IMR-90 (cell line): ENCODE measurements around the gene MBD3L2B. TPM values are rescaled to one million over a fixed set of nuclear protein-coding genes. Genes with fewer than 3 reads are reported as not detected.
"Not testable (repeated sequence)": the region's sequence is repeated elsewhere in the genome, so short reads cannot be mapped to it uniquely, and the experiment has no call there.

Experiments used
- ATAC-seq: fragments of 200-7000 bp; cut with Tn5 transposase; 2 replicates; pipeline ENCODE4 v1.9.1; 2020; ENCODE audit warnings: low read depth, mild to moderate bottlenecking, moderate library complexity
- BruUV-seq: library from RNA; stranded (reverse); fragments of 400-500 nt; replicated peaks from 2 replicates; lab custom pipeline; 2021; lab: Mats Ljungman, UMichigan
- CTCF ChIA-PET: fragments of 300-600 bp; formaldehyde crosslinking; extraction: SDS; loops from one replicate; lab custom pipeline; 2021; ENCODE audit warnings: antibody characterized with exemption; lab: Yijun Ruan, JAX
- POLR2A ChIA-PET: fragments of 300-600 bp; sonication (Branson Sonifier 250); formaldehyde crosslinking; loops from one replicate; lab custom pipeline; 2022; ENCODE audit warnings: antibody characterized with exemption; ENCODE audit not compliant: unreplicated experiment; lab: Charles Lee
- DNase-seq: peaks from one replicate; pipeline ENCODE4 v3.0.0; 2013
- H2AFZ ChIP-seq: replicated peaks from 2 replicates; pipeline ENCODE3; 2013; ENCODE audit warnings: low read length, mild to moderate bottlenecking; ENCODE audit not compliant: poor library complexity
- H2AK5ac ChIP-seq: 2 replicates; pipeline ENCODE4 v1.6.1; 2013; ENCODE audit warnings: low read depth, low read length, inconsistent platforms
- H2AK9ac ChIP-seq: replicated peaks from 2 replicates; pipeline ENCODE3; 2013; ENCODE audit warnings: mild to moderate bottlenecking, low read depth, low read length, moderate library complexity; ENCODE audit not compliant: poor library complexity
- H2BK120ac ChIP-seq: 2 replicates; pipeline ENCODE4 v1.6.1; 2013; ENCODE audit warnings: low read depth, low read length, inconsistent platforms
- H2BK15ac ChIP-seq: 3 replicates; pipeline ENCODE4 v1.6.1; 2013; ENCODE audit warnings: low read depth, low read length, inconsistent platforms
- H2BK20ac ChIP-seq: 2 replicates; pipeline ENCODE4 v1.6.1; 2013; ENCODE audit warnings: low read depth, mild to moderate bottlenecking, inconsistent platforms, low read length, moderate library complexity
- H2BK5ac ChIP-seq: 2 replicates; pipeline ENCODE4 v1.6.1; 2013; ENCODE audit warnings: mild to moderate bottlenecking, low read depth, low read length, inconsistent platforms; ENCODE audit not compliant: poor library complexity, severe bottlenecking
- H3K14ac ChIP-seq: replicated peaks from 2 replicates; pipeline ENCODE4 v1.6.1; 2013; ENCODE audit warnings: low read depth, low read length, inconsistent platforms
- H3K18ac ChIP-seq: 2 replicates; pipeline ENCODE4 v1.6.1; 2013; ENCODE audit warnings: low read depth, low read length, control low read depth
- H3K23ac ChIP-seq: 2 replicates; pipeline ENCODE4 v1.6.1; 2013; ENCODE audit warnings: low read depth, low read length, inconsistent platforms
- H3K27ac ChIP-seq: 2 replicates; pipeline ENCODE4 v1.5.1; 2013; ENCODE audit warnings: mild to moderate bottlenecking, control low read depth, low read length; ENCODE audit not compliant: insufficient read depth
- H3K27me3 ChIP-seq: 2 replicates; pipeline ENCODE4 v1.6.1; 2013; ENCODE audit warnings: low read length; ENCODE audit not compliant: control insufficient read depth, insufficient read depth
- H3K36me3 ChIP-seq: 2 replicates; pipeline ENCODE4 v1.6.1; 2013; ENCODE audit warnings: low read length, mixed read lengths; ENCODE audit not compliant: control insufficient read depth, insufficient read depth
- H3K4ac ChIP-seq: 2 replicates; pipeline ENCODE4 v1.6.1; 2013; ENCODE audit warnings: low read depth, low read length, inconsistent platforms
- H3K4me1 ChIP-seq: 2 replicates; pipeline ENCODE4 v1.6.1; 2013; ENCODE audit warnings: low read length, mixed read lengths; ENCODE audit not compliant: control insufficient read depth, insufficient read depth
- H3K4me2 ChIP-seq: 2 replicates; pipeline ENCODE4 v1.6.1; 2013; ENCODE audit warnings: low read depth, mild to moderate bottlenecking, control low read depth, low read length, moderate library complexity
- H3K4me3 ChIP-seq: 2 replicates; pipeline ENCODE4 v1.5.1; 2013; ENCODE audit warnings: low read depth, mild to moderate bottlenecking, control low read depth, low read length, moderate library complexity; ENCODE audit not compliant: insufficient read depth
- H3K56ac ChIP-seq: 2 replicates; pipeline ENCODE4 v1.6.1; 2013; ENCODE audit warnings: low read length, inconsistent platforms; ENCODE audit not compliant: insufficient read depth; ENCODE audit errors: extremely low read depth
- H3K79me1 ChIP-seq, 2 experiments: 2 replicates each; pipeline ENCODE4 v1.6.1; 2013; ENCODE audit warnings: low read length in 2 of 2, inconsistent platforms in 1 of 2, low read depth in 1 of 2
- H3K9ac ChIP-seq: 2 replicates; pipeline ENCODE4 v1.6.1; 2013; ENCODE audit warnings: low read depth, low read length, control low read depth
- H3K9me1 ChIP-seq: 2 replicates; pipeline ENCODE4 v1.6.1; 2013; ENCODE audit warnings: low read length, inconsistent platforms; ENCODE audit not compliant: insufficient read depth
- H3K9me3 ChIP-seq: 2 replicates; pipeline ENCODE4 v1.6.1; 2013; ENCODE audit warnings: low read length; ENCODE audit not compliant: control insufficient read depth, insufficient read depth
- H4K20me1 ChIP-seq: 2 replicates; pipeline ENCODE4 v1.6.1; 2013; ENCODE audit warnings: low read length, inconsistent platforms; ENCODE audit not compliant: insufficient read depth
- H4K5ac ChIP-seq: 2 replicates; pipeline ENCODE4 v1.6.1; 2013; ENCODE audit warnings: mild to moderate bottlenecking, low read depth, low read length, control low read depth
- H4K8ac ChIP-seq, 2 experiments: 2 replicates each; pipeline ENCODE4 v1.6.1; 2013; ENCODE audit warnings: low read depth in 2 of 2, low read length in 2 of 2, control low read depth in 1 of 2, inconsistent platforms in 1 of 2
- H4K91ac ChIP-seq: 2 replicates; pipeline ENCODE4 v1.6.1; 2013; ENCODE audit warnings: low read depth, low read length, inconsistent platforms; ENCODE audit not compliant: insufficient read depth
- WGBS, 2 experiments: methylation state at CpG; one replicate each; pipeline versions ENCODE4 v1.1.5 to v1.1.7; 2013; ENCODE audit warnings: missing lambda C conversion rate in 2 of 2; ENCODE audit not compliant: insufficient read length in 1 of 2; ENCODE audit errors: extremely low coverage in 2 of 2; 5-methylcytosine and 5-hydroxymethylcytosine counted together
- dilution Hi-C: fragments of 300-500 bp; cut with HindIII; formaldehyde crosslinking; loops from one replicate; pipeline ENCODE4 v1.14.3; 2018; ENCODE audit warnings: low sequenced_read_pairs; ENCODE audit not compliant: unreplicated experiment
- in situ Hi-C: fragments of 300-500 bp; cut with MboI; formaldehyde crosslinking; loops from 3 replicates; pipeline ENCODE4 v1.14.3; 2019; ENCODE audit warnings: low sequenced_read_pairs, inconsistent platforms, mixed read lengths
- intact Hi-C: fragments of 100-400 bp; cut with micrococcal nuclease; formaldehyde crosslinking; loops from 2 replicates; pipeline ENCODE4 v1.10.0; 2022
- polyA plus RNA-seq, 3 experiments: library from polyadenylated mRNA; depleted of rRNA; stranded (reverse); fragments of >200 nt; gene quantifications; 2 replicates each; pipeline ENCODE4 v1.2.3, GENCODE V29; 2012; ENCODE audit warnings: low replicate concordance in 1 of 3
- total RNA-seq: library from RNA; depleted of rRNA; stranded (reverse); fragments of >200 nt; gene quantifications from 2 replicates; pipeline ENCODE4 v1.2.3, GENCODE V29; 2012

The MBD3L2B gene
- total and polyA plus RNA-seq, 2 of the 4 experiments (the other 2 are of a cell fraction), result not detected

DNA sequence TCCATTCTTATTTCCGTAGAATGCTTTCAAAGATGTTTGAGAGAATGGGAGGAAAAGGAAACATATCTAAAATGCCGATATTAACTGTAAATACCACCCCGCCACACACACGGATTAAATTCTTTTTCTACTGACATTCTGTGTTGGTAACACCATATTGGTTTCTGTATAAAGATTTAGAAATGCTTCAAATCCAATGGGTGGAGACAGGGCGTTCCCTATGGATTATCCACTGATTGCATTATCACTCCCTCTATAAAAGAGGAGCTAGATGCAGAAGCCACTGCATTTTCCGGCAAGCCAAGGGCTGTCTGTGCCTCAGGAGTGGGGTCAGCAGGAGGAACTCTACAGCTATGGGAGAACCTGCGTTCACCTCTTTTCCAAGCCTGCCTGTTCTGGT is 27.8 kb upstream of the MBD3L2B start, which contains the start of gene MBD3L2:
TSS of gene MBD3L2 (plus strand) at position 301 of the 400 bp plus-strand sequence. CDS start at position 354, 53 bp downstream.
- H3K4ac ChIP-seq, H2BK20ac ChIP-seq, H4K5ac ChIP-seq, H4K8ac ChIP-seq, dilution Hi-C loops, H3K4me1 ChIP-seq, H3K4me2 ChIP-seq, H3K56ac ChIP-seq, H4K20me1 ChIP-seq, ATAC-seq, H2BK15ac ChIP-seq, in situ Hi-C loops, H2AK5ac ChIP-seq, H3K9me3 ChIP-seq, H3K9me1 ChIP-seq, H3K36me3 ChIP-seq, H3K27ac ChIP-seq, H2BK120ac ChIP-seq, H3K23ac ChIP-seq, intact Hi-C loops, H2BK5ac ChIP-seq, DNase-seq, H3K4me3 ChIP-seq, H3K18ac ChIP-seq, CTCF ChIA-PET, H3K27me3 ChIP-seq, H4K91ac ChIP-seq, H2AK9ac ChIP-seq, BruUV-seq, H3K9ac ChIP-seq, H3K14ac ChIP-seq, H2AFZ ChIP-seq, POLR2A ChIA-PET, H3K79me1 ChIP-seq: not testable (repeated sequence)
- WGBS, 2 experiments, result no CpG with 5 or more reads among the region's 7 CpGs

DNA sequence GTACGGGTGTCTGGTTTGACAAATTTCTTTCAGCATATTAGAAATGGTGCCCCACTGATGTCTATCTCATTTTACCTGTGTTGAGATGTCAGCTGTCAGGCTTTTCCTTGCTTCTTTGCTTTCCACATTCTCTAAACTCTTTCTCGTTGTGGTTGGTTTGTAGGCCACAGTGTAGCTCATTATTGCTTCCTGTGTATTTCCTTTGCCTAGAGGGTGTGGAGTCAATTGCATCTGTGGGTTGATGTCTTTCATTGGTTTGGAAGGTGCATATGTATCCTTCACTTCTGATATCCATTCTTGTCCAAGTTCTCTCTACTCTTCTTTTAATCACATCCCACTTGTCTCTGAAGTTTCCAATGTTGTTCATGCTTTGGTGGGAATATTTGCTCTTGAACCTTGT is 20.3 kb upstream of the MBD3L2B start:
- ATAC-seq, H2BK120ac ChIP-seq, H4K8ac ChIP-seq, BruUV-seq, H2BK5ac ChIP-seq, H3K79me1 ChIP-seq, H3K36me3 ChIP-seq, H3K4me2 ChIP-seq, H2AFZ ChIP-seq, DNase-seq, H3K18ac ChIP-seq, H2BK20ac ChIP-seq, H4K5ac ChIP-seq, H3K4ac ChIP-seq, H3K4me3 ChIP-seq, CTCF ChIA-PET, dilution Hi-C loops, H4K91ac ChIP-seq, H3K9me3 ChIP-seq, H3K14ac ChIP-seq, H3K9ac ChIP-seq, H3K27me3 ChIP-seq, H3K23ac ChIP-seq, H2AK9ac ChIP-seq, H4K20me1 ChIP-seq, H3K27ac ChIP-seq, H3K56ac ChIP-seq, H3K4me1 ChIP-seq, POLR2A ChIA-PET, H2BK15ac ChIP-seq, intact Hi-C loops, H3K9me1 ChIP-seq, H2AK5ac ChIP-seq, in situ Hi-C loops: not testable (repeated sequence)
- no CpG with 5 or more reads among the region's 2 CpGs for WGBS, 2 experiments
